H1 (cell line): Measurements from ENCODE around the gene CTSK. TPM values are rescaled to one million over a fixed set of nuclear protein-coding genes. Genes with fewer than 3 reads are reported as not detected.
"Not testable (repeated sequence)": the region's sequence is repeated elsewhere in the genome, so short reads cannot be mapped to it uniquely, and the experiment has no call there.

Source experiments
- CTCF ChIA-PET: fragments of 300-600 bp; sonication (Branson Sonifier 250); formaldehyde crosslinking; loops from one replicate; lab custom pipeline; 2021; ENCODE audit not compliant: partially characterized antibody; lab: Charles Lee
- POLR2A ChIA-PET: fragments of 300-600 bp; sonication (Branson Sonifier 250); formaldehyde crosslinking; loops from one replicate; lab custom pipeline; 2021; ENCODE audit warnings: inconsistent platforms; ENCODE audit not compliant: partially characterized antibody; lab: Charles Lee
- DNase-seq, 2 experiments: peaks; one replicate each; pipeline versions ENCODE4 v3.0.0 to v3.0.0-alpha.2; 2010 to 2022; ENCODE audit warnings: low spot score in 2 of 2, low read depth in 1 of 2, mixed read lengths in 1 of 2
- FAIRE-seq: peaks from 2 replicates; lab custom pipeline; 2011; peaks lifted over from hg19 to GRCh38; lab: Jason Lieb, UNC
- H2AFZ ChIP-seq: 2 replicates; pipeline ENCODE4 v1.8.1; 2012; ENCODE audit warnings: low read length, inconsistent platforms
- H2AK5ac ChIP-seq: 2 replicates; pipeline ENCODE4 v1.6.1; 2013; ENCODE audit warnings: low read depth, low read length
- H2BK120ac ChIP-seq: replicated peaks from 2 replicates; pipeline ENCODE3; 2013; ENCODE audit warnings: low read depth, low read length, inconsistent platforms
- H2BK12ac ChIP-seq: 2 replicates; pipeline ENCODE4 v1.6.1; 2013; ENCODE audit warnings: low read depth, low read length
- H2BK15ac ChIP-seq: 2 replicates; pipeline ENCODE4 v1.6.1; 2013; ENCODE audit warnings: low read length
- H2BK20ac ChIP-seq: 2 replicates; pipeline ENCODE4 v1.6.1; 2013; ENCODE audit warnings: low read length
- H2BK5ac ChIP-seq: 2 replicates; pipeline ENCODE4 v1.6.1; 2013; ENCODE audit warnings: low read depth, low read length
- H3K14ac ChIP-seq: 2 replicates; pipeline ENCODE4 v1.6.1; 2013; ENCODE audit warnings: inconsistent platforms; ENCODE audit not compliant: insufficient read length
- H3K18ac ChIP-seq: 2 replicates; pipeline ENCODE4 v1.6.1; 2013; ENCODE audit warnings: low read length; ENCODE audit errors: extremely low read depth
- H3K23ac ChIP-seq: 2 replicates; pipeline ENCODE4 v1.6.1; 2013; ENCODE audit warnings: inconsistent platforms; ENCODE audit not compliant: insufficient read length
- H3K23me2 ChIP-seq: 2 replicates; pipeline ENCODE4 v1.6.1; 2013; ENCODE audit warnings: low read depth, low read length
- H3K27ac ChIP-seq: 2 replicates; pipeline ENCODE4 v1.6.1; 2011; ENCODE audit warnings: low read depth, low read length, inconsistent platforms
- H3K27me3 ChIP-seq, 4 experiments: replicated peaks in 1 of 4; 1 replicate in 1 of 4; 2 replicates in 3 of 4; pipeline versions ENCODE4 v1.6.1 to v1.8.1; 2011 to 2013; ENCODE audit warnings: low read length in 3 of 4, mild to moderate bottlenecking in 3 of 4, inconsistent platforms in 2 of 4, mixed read lengths in 2 of 4, moderate library complexity in 1 of 4; ENCODE audit not compliant: control insufficient read depth in 3 of 4, insufficient read depth in 3 of 4; ENCODE audit errors: extremely low read depth in 1 of 4
- H3K36me3 ChIP-seq, 4 experiments: 2 replicates each; pipeline versions ENCODE4 v1.6.1 to v1.8.1; 2011 to 2013; ENCODE audit warnings: mild to moderate bottlenecking in 4 of 4, low read length in 3 of 4, moderate library complexity in 2 of 4, control low read depth in 1 of 4, inconsistent platforms in 1 of 4; ENCODE audit not compliant: insufficient read depth in 4 of 4, control insufficient read depth in 2 of 4
- H3K4ac ChIP-seq: replicated peaks from 2 replicates; pipeline ENCODE3; 2013; ENCODE audit warnings: low read length, low read depth, mixed read lengths, inconsistent platforms; ENCODE audit not compliant: insufficient read length
- H3K4me1 ChIP-seq, 4 experiments: replicated peaks in 1 of 4; 1 replicate in 1 of 4; 2 replicates in 3 of 4; pipeline versions ENCODE4 v1.6.1 to v1.8.1; 2011 to 2013; ENCODE audit warnings: low read length in 3 of 4, inconsistent platforms in 2 of 4, mixed read lengths in 1 of 4; ENCODE audit not compliant: insufficient read depth in 4 of 4, control insufficient read depth in 3 of 4
- H3K4me2 ChIP-seq, 2 experiments: 2 replicates each; pipeline versions ENCODE4 v1.6.1 to v1.8.1; 2011 to 2013; ENCODE audit warnings: low read depth in 2 of 2, low read length in 2 of 2, control low read depth in 1 of 2, inconsistent platforms in 1 of 2, mild to moderate bottlenecking in 1 of 2; ENCODE audit not compliant: insufficient read depth in 1 of 2
- H3K4me3 ChIP-seq, 4 experiments: fragments of 200-600, 300-600 bp in 1 of 4; sonication (generic), shearing (Covaris generic), sonication (Bioruptor Twin) in 1 of 4; 2 replicates each; pipeline versions ENCODE4 v1.5.1 to v1.8.1; 2011 to 2016; ENCODE audit warnings: low read length in 4 of 4, low read depth in 3 of 4, control low read depth in 2 of 4, inconsistent platforms in 2 of 4, mild to moderate bottlenecking in 2 of 4, mixed read lengths in 1 of 4, moderate library complexity in 1 of 4; ENCODE audit not compliant: insufficient read depth in 2 of 4; ENCODE audit errors: extremely low read depth in 1 of 4
- H3K56ac ChIP-seq: replicated peaks from 2 replicates; pipeline ENCODE3; 2013; ENCODE audit warnings: low read depth, mild to moderate bottlenecking, mixed read lengths, low read length, inconsistent platforms; ENCODE audit not compliant: insufficient read length
- H3K79me1 ChIP-seq: 2 replicates; pipeline ENCODE4 v1.6.1; 2013; ENCODE audit warnings: low read depth, low read length, control low read depth
- H3K79me2 ChIP-seq, 2 experiments: 2 replicates each; pipeline versions ENCODE4 v1.6.1 to v1.8.1; 2012 to 2013; ENCODE audit warnings: low read length in 2 of 2, mild to moderate bottlenecking in 2 of 2, inconsistent platforms in 1 of 2; ENCODE audit not compliant: insufficient read depth in 2 of 2, control insufficient read depth in 1 of 2
- H3K9ac ChIP-seq, 4 experiments: replicated peaks in 1 of 4; 1 replicate in 1 of 4; 2 replicates in 3 of 4; pipeline versions ENCODE4 v1.6.1 to v1.8.1; 2011 to 2013; ENCODE audit warnings: low read depth in 3 of 4, low read length in 3 of 4, control low read depth in 2 of 4, mild to moderate bottlenecking in 2 of 4, moderate library complexity in 2 of 4, inconsistent platforms in 1 of 4; ENCODE audit errors: extremely low read depth in 1 of 4
- H3K9me3 ChIP-seq, 2 experiments: 2 replicates each; pipeline versions ENCODE4 v1.6.1 to v1.8.1; 2012 to 2013; ENCODE audit warnings: mild to moderate bottlenecking in 2 of 2, moderate library complexity in 2 of 2, control low read depth in 1 of 2, inconsistent platforms in 1 of 2, low read depth in 1 of 2, low read length in 1 of 2, mixed read lengths in 1 of 2; ENCODE audit not compliant: insufficient read depth in 2 of 2
- H4K20me1 ChIP-seq, 2 experiments: replicated peaks in 1 of 2; 2 replicates each; pipeline versions ENCODE3 to v1.8.1; 2011 to 2013; ENCODE audit warnings: inconsistent platforms in 2 of 2, low read length in 2 of 2, mild to moderate bottlenecking in 1 of 2; ENCODE audit not compliant: insufficient read depth in 2 of 2, control insufficient read depth in 1 of 2
- H4K5ac ChIP-seq: 2 replicates; pipeline ENCODE4 v1.6.1; 2013; ENCODE audit warnings: low read length, low read depth, mixed read lengths, inconsistent platforms; ENCODE audit not compliant: insufficient read length
- H4K8ac ChIP-seq: 2 replicates; pipeline ENCODE4 v1.8.0; 2013; ENCODE audit warnings: mild to moderate bottlenecking, moderate library complexity, low read length, inconsistent platforms; ENCODE audit not compliant: insufficient read depth; ENCODE audit errors: extremely low read depth
- H4K91ac ChIP-seq: replicated peaks from 2 replicates; pipeline ENCODE3; 2013; ENCODE audit warnings: low read length, mixed read lengths, inconsistent platforms; ENCODE audit not compliant: insufficient read length
- WGBS, 2 experiments: shearing (Covaris generic) in 1 of 2; methylation state at CpG; one replicate each; pipeline versions ENCODE4 v1.1.6 to v1.1.7; 2013 to 2015; ENCODE audit warnings: low lambda C conversion rate in 2 of 2, mixed read lengths in 2 of 2, inconsistent platforms in 1 of 2, low coverage in 1 of 2, missing lambda C conversion rate in 1 of 2; ENCODE audit not compliant: insufficient replicate concordance in 2 of 2, insufficient coverage in 1 of 2, insufficient read length in 1 of 2; ENCODE audit errors: extremely low coverage in 1 of 2, missing lambda C conversion rate in 1 of 2; 5-methylcytosine and 5-hydroxymethylcytosine counted together
- polyA plus RNA-seq, 7 experiments: library from polyadenylated mRNA; depleted of rRNA in 3 of 7; stranded (reverse) in 5 of 7; unstranded in 2 of 7; fragments of >200 nt in 5 of 7; fragments of 200-250 nt in 2 of 7; gene quantifications; 1 replicate in 5 of 7; 2 replicates in 1 of 7; 4 replicates in 1 of 7; pipeline versions ENCODE4 v1.2.1 to v1.2.3, GENCODE V29; 2011 to 2013; ENCODE audit warnings: missing spikeins in 2 of 7, mixed read lengths in 2 of 7
- total RNA-seq: library from RNA; stranded (reverse); fragmentation: NEBNext Ultra II Directional; extraction: Animal tissue kit (Norgen Biotek cat#: 25700); gene quantifications from 2 replicates; pipeline ENCODE4 v1.2.1, GENCODE V29; 2021

The CTSK gene
- total and polyA plus RNA-seq, 2 of the 8 experiments (the other 6 are each of a cell fraction or from before 2014, with no cell fraction given) = 2.7 to 4.2 TPM

DNA sequence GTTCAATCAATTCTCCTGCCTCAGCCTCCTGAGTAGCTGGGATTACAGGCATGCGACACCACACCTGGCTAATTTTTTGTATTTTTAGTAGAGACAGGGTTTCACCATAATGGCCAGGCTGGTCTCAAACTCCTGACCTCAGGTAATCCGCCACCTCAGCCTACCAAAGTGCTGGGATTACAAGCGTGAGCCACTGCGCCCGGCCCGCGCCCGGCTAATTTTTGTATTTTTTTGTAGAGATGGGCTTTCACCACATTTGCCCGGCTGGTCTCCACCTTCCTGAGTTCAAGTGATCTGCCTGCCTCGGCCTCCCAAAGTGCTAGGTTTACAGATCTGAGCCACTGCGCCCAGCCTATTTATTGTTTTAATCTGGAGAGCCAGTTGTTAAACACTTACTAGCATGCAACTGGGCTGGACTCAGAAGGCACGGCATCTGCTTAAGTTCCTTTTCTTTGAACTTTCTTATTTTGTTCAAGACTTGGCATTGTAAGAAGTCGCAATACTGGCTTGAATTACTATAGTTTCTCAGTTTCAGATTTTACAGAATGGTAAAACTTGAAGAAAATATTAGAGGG is 32.0 kb downstream of the CTSK start:
- 91% methylated on average over 13 of the region's 13 CpGs; no CpG with 5 or more reads in 1 of the 2 experiments for WGBS, 2 experiments
- not testable (repeated sequence) for H3K4me1 ChIP-seq, H2BK15ac ChIP-seq, H2AFZ ChIP-seq, H3K36me3 ChIP-seq, DNase-seq, H3K79me1 ChIP-seq, H2BK12ac ChIP-seq, H3K27me3 ChIP-seq, H2BK20ac ChIP-seq, H3K79me2 ChIP-seq, H3K4me3 ChIP-seq, H3K9ac ChIP-seq, H3K27ac ChIP-seq, H4K8ac ChIP-seq, H3K23me2 ChIP-seq, H4K91ac ChIP-seq, H3K4ac ChIP-seq, H3K9me3 ChIP-seq, H4K5ac ChIP-seq, H3K56ac ChIP-seq, H3K14ac ChIP-seq, H4K20me1 ChIP-seq, H3K4me2 ChIP-seq, H2AK5ac ChIP-seq, H3K18ac ChIP-seq, H3K23ac ChIP-seq, H2BK120ac ChIP-seq, H2BK5ac ChIP-seq, FAIRE-seq
- POLR2A ChIA-PET = interaction anchor here (1.4 kb wide), 1 partner anchor 11 kb away, joined by 6 read pairs; the partner anchor contains the start of gene CTSS
- CTCF ChIA-PET = interaction anchor here (1.7 kb wide), 1 partner anchor 33 kb away, joined by 4 read pairs; no protein-coding TSS in a partner anchor
